NCI-H82 treated with DMSO at 0.1 percent for 48 hours (cell line): ENCODE results near the gene CPLANE2.
"Not testable (repeated sequence)": the region's sequence is repeated elsewhere in the genome, so short reads cannot be mapped to it uniquely, and the experiment has no call there.

Source experiments
- DNase-seq: peaks from one replicate; lab custom pipeline; 2025; ENCODE audit not compliant: unreplicated experiment; lab: John Stamatoyannopoulos, UW

CPLANE2 gene

DNA sequence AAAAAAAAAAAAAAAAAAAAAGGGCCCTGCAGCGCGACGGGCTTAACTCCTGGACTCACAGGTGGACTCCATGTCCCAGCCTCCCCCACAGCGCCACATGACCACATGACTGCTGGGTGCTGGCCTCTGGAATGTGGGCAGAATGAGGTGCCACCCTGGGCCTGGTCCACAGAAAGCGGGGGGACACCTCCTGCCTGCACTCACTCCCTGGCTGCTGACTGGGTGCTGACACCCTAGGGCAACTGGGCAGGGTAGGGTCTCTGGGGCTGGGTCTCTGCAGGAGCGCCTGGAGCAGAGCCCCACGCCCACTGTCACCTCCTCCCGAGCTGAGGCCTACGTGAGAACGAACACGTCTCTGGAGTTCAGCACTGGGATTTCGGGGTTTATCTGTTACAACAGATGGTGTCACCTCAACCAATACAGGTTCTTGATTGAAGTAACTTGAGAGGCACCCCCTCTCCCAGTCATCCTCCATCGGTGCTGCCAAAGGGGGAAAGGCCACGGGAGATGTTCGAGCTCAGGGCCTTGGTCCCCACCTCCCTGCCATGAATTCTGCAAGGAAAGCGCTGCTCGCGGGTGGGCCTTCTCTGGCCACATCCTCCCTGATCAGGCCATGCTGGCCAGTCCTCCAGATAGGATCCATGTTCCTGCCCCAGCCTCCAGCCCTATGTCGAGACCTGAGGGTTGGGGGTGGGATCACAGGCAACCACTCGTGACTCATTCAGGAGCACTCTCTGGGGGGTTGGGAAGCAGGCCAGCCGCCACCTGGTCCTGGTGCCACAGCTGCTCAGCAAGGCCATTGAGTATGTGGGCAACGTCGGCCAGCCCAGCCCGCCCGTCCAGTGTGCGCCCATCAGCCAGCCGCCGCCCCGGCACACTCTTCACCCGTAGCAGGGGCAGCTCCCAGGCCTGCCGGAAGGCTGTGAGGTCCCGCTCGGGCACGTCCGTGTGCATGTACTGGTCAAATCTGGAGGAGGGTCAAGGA lies 5.4 kb downstream of the CPLANE2 start:
- no peak for DNase-seq

DNA sequence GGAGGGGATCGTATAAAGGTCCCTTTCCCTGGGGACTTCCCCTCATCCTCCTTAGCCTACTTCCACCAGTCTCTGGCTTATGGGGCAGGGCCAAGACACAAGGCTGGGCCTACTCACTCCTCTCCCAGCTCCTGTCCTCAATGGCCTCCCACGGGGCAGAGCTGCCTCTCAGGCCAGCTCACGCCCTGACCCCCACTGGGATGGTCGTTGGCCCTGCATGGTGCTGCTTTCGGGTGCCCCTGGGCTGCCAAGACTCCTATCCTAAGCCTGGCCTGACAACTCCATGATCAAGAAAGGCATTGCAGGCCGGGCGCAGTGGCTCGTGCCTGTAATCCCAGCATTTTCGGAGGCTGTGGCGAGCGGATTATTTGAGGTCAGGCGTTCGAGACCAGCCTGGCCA lies 6.2 kb downstream of the CPLANE2 start:
- DNase-seq: no peak

DNA sequence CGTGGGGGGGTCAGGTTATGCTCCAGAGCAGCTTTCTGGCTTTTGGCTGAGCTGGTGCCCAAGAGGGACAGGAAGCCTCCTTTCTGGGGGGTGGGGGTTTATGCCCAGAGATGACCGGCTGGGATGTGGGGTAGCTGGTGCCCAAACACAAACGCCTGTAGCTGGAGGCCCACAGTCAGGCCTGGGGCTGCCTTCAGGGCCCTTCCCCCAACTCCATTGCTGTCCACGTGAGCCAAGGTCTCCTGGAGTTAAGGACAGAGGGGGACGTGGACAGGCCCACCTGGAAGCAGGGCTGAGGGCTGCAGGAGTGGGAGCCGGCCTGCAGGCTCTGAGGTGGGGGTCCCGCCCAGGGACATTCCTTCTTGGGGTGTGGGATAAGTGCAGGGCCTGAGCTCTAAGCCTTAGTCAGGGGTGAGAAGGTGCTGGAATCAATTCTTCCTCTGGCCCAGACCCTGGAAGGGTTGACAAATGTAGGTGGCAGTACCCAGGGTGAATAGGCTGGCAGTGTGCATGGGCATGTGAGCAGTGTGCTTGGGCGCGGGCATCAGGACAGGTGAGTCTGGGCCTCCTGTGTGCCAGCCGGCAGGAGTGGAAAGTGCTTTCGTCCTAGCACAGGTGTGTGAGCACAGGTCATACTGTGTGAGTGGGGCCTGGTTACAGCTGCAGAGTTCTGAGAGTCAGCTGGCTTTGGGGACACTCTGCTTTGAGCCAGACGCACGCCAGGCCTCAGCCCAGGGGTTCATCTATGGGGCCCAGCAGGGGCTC lies 6.8 kb downstream of the CPLANE2 start:
- no peak for DNase-seq

DNA sequence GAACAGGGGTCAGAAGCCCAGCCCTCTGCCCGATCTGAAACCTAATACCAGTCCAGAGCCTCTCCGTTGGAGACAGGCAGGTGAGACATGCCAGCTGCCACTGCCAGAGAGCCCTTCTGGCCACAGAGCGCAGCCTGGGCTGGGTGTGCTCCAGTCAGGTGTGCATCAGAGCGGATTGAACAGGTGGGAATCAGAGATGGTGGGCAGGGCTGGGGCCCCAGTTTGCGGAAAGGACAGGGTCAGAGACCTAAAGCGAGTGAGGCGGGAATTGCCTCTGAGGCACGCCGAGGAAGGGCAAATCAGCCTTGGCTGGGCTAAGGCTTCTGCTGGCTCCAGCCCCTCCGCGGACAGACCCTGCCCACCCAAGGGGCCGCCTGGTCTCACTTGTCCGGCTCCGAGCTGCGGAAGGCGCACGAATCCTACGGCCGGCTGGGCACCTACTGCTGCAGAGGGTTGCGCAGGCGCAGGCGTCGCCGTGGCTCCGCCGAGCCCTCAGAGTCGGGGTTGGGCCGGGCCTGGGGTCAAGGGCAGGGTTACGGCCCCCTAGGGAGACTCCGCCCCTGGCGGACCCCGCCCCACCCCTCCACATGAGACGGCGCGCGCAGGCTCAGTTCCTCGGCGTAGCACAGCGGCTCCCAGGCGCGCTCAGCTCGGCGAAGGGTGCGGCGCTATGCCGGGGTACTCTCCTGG lies 10.3 kb downstream of the CPLANE2 start:
- DNase-seq: no peak

DNA sequence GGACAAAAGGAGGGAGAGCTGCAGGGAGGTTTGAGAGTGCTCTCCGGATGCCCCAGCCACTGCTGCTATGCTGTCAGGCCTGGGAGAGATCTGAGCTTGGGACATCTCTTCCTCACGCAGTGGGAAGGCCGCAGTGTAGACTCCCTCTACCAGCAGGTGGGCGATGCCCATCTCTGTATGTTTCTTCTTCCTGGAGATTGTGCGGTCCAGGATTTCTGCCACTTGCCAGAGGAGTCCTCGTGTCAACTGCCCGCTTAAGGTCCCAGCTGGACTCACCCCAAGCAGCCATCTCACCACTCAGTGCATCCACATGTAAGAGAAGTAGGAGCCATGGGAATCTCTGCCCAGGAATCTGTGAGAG lies 10.9 kb downstream of the CPLANE2 start:
- no peak for DNase-seq

DNA sequence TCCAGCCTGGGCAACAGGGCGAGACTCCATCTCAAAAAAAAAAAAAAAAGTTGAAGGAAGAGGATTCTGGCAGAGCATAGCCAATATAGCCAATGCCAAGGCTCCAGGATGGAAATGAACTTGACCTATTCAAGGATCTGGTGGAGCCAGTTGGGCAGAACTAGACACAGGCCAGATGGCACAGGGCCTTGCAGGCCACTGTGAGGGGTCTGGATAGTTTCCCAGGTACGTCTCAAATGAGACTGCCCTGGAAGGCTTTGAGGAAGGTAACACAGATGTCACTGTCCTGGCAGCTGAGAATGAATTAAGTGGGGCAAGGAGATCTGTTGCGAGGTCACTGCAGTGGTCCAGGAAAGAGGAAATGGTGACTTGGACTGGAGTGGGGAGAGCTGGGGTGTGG lies 12.5 kb downstream of the CPLANE2 start:
- no peak for DNase-seq

DNA sequence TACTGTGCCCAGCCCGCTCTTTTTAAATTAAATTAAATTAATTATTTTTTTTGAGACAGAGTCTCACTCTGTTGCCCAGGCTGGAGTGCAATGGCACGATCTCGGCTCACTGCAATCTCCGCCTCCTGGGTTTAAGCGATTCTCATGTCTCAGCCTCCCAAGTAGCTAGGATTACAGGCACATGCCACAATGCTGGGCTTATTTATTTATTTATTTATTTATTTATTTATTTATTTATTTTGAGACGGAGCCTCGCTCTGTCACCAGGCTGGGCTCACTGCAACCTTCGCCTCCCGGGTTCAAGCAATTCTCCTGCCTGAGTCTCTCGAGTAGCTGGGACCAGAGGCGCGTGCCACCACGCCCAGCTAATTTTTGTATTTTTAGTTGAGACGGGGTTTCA lies 14.3 kb downstream of the CPLANE2 start:
- not testable (repeated sequence) for DNase-seq

DNA sequence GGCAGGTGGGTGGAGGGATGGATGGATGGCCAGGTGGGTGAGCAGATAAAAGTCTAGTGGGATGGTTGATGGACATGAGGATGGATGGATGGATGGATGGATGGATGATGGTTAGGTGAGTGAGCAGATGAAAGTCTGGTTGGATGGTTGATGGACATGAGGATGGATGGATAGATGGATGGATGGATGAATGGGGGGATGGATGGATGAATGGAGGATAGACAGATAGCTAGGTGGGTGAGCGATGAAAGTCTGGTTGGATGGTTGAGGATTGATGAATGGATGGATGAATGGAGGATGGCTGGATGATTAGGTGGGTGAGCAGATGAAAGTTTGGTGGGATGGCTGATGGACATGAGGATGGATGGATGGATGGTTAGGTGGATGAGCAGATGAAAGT lies 15.5 kb downstream of the CPLANE2 start:
- no peak for DNase-seq

DNA sequence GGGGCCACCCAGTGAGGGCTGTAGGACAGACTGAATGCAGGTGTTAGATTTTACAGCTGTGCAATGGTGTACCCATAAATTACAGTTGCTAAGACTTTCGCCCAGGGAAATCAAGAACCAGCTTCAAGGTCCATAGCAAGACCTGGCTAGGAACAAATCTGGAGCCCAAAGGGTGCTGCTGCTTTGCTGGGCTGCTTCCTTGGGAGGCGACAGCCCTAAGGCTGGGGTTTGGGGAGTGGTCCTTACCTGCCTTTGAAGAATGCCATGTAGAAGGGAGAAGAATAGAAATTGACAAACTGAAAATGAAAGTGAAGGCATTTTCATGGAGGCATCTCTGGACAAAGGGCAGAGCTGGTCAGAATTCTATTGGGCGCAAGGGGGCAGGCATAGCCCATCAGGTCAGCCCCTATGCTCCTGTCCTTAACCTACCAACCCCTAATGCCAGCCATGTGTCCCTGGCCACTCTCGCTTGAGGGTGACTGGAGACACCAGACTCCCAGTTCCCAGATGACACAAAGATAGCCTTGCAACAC lies 16.9 kb downstream of the CPLANE2 start:
- DNase-seq: no peak

DNA sequence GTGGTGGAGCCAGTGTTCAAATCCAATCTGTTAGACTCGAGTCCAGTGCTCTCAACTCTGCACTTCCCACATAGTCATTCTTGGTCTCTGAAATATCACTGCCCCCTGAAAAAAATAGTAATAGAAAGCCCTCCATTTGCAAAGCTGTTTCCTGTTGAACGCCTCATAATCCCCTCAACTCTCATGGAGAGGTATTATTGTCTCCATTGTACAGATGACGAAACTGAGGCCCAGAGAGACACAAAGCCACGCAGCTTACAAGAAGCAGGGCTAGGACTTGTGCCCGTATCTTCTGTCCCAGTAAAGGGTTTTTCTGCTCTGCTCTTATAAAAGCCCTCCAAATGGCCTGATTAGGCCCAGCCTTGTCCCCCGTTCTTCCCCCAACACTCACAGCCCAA lies 18.3 kb downstream of the CPLANE2 start:
- no peak for DNase-seq

DNA sequence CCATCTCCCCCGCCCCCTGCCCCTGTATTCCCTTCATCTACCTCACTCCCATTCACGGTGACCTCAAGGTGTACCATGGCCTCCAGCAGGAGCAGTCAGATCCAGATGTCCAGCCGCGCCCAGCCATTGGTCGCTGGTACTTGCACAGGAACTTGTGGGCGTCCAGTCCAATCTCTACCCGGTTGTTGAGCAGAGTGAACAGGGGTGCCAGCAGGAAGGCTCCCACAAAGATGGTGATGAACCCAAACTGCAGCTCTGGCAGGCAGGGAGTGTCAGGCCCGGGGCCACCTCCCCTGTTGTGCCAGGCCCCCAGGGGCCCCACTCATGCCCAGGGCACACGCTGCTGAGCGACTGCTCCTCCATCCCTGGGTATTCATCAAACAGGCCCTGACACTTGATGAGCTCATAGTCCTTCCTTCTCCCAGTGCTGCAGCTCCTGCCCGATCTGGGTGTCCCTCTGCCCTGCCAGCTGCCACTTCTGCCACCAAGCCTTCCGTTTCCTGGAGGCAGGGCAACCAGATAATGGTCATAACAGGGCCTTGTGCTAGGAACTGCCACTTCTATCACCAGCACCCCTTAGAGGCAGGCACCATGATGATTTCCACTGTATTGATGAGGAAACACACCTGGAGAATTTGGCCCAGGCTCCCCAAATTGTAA lies 18.8 kb downstream of the CPLANE2 start:
- DNase-seq: no peak

DNA sequence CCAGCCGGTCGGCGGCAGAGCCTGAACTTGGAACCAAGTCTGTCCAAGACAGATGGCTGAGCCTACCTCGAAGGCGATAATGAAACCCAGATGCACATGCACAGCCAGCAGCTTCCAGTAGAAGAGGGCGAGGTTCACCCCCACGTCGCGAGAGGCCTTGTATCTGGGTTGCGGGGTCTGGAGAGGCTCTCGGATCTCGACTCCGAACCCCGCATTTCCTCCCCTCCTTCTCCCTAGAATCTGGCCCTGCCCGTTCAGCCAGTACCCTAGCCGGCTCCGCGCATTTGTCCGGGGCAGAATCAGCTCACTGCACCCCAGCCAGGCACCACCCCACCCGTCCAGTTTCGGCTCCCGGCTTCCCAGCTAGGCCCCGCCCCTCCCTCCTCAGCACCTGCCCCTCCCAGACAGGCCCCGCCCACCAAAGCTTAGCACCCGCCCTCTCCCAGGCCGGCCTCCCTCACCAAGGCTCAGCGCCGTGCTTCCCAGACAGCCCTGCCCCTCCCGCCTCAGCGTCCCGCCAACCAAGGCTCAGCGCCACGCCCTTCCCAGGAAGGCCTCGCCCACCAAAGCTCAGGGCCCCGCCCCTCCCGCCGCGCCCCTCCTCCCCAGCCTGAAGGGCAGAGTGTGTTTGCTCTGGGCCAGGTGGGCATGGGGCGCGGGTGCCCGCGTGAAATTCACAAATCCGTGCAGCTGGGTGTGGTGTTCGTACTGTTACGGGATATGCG lies 19.8 kb downstream of the CPLANE2 start:
- peak; percentile 90 for DNase-seq

DNA sequence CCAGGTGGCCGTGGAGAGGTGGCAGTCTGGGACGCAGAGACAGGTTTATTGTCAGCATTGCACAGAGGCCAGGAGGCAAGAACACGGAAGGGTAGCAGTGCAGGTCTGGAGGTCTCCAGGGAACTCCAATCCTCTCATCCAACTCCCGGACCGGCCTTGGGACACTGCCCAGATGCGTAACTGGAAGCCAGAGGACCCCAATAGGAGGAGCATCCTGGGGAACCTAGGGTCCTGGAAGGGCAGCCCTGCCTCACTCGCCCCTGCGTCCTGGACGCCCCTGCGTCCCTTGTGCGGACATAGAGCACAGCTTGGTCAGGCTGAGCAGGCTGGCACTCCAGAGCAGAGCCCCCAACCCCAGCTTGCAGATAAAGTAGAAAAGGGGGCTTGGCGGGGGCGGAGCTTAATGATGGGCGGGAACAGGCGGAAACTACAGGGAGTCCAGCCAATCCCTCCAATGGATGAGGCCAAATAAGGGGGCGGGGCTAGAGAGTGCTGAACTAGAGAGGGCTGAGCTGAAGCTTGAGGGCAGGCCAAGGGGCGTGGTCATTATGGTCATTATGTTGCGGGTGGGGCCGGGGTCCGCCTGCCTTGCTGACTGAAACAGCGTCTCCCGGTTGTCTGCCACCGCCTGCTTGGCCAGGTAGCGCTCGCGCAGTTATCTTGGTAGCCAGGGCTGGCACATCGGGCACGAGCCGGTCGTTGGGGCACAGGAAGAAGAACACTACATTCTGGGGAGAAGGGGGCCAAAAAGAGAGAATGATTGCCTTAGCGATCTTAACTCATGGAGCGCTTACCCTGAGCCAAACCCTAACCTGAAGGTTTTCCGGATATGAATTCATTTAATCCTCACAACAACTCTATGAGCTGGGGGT lies 20.9 kb downstream of the CPLANE2 start:
- peak; percentile 98 for DNase-seq

DNA sequence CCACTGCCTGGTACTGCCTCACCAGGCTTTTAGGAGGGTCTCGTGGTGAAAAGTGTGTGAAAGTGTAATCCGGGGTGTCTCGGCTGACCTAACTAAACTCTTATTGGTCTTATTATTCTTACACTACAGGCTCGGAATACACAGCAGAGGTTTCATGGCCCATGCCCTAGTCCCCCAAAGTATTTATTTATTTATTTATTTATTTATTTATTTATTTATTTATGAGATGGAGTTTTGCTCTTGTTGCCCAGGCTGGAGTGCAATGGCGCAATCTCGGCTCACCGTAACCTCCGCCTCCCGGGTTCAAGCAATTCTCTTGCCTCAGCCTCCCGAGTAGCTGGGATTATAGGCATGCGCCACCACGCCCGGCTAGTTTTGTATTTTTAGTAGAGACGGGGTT lies 21.7 kb downstream of the CPLANE2 start:
- DNase-seq: not testable (repeated sequence)

DNA sequence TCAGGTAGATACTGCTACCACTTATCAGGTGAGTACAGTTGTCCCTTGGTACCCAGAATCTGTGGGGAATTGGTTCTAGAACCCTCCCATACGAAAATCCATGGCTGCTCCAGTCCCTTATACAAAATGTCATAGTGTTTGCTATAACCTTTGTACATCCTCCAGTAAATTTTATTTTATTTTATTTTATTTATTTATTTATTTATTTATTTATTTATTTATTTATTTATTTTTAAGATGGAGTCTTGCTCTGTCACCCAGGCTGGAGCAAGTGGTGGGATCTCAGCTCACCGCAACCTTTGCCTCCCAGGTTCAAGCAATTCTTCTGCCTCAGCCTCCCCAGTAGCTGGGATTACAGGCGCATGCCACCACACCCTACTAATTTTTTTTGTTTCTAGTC lies 23.4 kb downstream of the CPLANE2 start:
- DNase-seq: not testable (repeated sequence)

DNA sequence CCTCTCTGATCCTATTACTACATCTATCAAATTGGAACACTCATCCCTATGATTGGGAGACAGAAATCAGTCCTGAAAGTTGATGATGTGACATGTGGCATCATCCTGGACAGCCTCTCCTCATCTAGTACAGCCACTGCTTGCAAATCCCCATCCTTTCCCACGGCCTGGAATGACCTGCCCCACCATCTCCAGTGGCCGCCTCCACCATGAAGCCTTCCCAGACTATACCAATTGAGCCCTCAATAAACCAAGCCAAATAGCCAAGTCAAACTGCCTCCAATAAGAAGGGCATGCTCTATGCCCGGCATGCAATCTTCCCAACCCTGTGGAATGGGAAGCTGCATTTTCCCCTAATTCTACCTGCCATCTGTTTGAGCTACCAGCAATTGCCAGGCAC lies 24.0 kb downstream of the CPLANE2 start:
- no peak for DNase-seq

DNA sequence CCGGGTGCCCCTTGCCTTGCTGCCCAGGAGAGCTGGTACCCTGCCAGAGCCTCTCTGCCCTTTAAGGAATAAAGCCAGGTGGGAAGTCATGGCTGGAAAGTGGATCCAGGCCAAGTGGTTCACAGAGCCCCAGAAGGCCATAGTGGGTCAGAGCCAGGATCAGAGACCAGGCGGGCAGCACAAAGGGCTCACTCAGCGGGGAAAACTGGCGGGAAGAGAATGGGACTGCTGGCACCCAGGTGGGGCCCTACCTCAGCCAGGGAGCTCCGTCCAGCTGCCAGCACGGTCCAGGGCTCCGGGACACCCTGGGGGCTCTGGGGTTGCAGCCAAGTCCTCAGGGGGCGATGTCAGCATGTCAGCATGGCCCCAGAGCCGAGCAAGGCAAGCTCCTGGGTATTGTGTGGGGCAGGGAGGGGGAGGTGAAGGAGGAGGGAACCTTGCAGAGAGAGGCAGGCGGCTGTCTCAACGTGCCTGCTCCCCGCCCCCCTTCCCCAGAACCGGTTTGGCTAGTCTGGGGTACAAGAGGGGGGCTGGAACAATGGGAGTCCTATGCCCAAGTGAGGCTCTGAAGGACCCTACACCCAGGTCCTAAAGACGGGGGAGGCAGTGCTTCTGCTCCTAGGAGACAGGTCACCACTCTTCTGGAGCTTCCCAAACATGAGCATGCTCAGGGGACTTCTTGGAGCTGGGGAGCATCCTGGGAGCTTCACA lies 24.6 kb downstream of the CPLANE2 start, which contains the start of gene ARHGEF19:
TSS of gene ARHGEF19 (minus strand) at position 402 of the 711 bp plus-strand sequence. CDS start 3,598 bp downstream, outside the sequence.
- no peak for DNase-seq

DNA sequence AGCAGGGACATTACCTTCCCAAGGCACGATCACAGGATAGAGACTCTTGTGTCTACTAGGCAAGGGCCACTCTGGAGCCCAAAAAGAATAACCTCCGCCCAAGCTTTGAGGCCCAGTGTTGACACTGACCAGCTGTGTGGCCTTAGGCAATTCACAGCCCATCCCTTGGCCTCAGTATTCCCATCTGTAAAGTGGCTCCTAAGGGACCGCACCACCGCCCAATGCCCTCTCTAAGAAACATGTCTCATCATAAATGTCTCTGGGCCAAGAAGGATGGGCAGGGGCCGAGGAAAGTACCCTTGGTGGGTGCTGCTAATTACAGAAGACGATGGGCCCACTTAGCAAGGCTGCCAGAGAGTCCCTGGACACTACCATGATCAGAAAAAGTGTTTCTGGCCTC lies 25.2 kb downstream of the CPLANE2 start:
- DNase-seq: no peak
